GM10248 (cell line): ENCODE data around the gene CYTH1.

ENCODE experiments used
- CTCF ChIA-PET: fragments of 300-600 bp; sonication (Branson Sonifier 250); formaldehyde crosslinking; extraction: SDS; loops from one replicate; lab custom pipeline; 2021; ENCODE audit warnings: antibody characterized with exemption; lab: Yijun Ruan, JAX
- POLR2A ChIA-PET: fragments of 350-650 bp; sonication (Branson Sonifier 250); formaldehyde crosslinking; extraction: SDS; loops from one replicate; lab custom pipeline; 2020; ENCODE audit warnings: antibody characterized with exemption; lab: Yijun Ruan, JAX
- DNase-seq: peaks from one replicate; pipeline ENCODE4 v3.0.0; 2012; ENCODE audit errors: extremely low spot score
- CTCF ChIP-seq: IDR thresholded peaks from 2 replicates; pipeline ENCODE4 v1.5.1; 2012; ENCODE audit warnings: mild to moderate bottlenecking, low read depth; ENCODE audit errors: extremely low read depth, missing control alignments, control extremely low read depth

Gene CYTH1

GRCh38 chr17:78802459-78802858 lies 20.4 kb upstream of the CYTH1 start:
- CTCF ChIA-PET, result interaction anchor here (0.9 to 2.1 kb wide), 3 partner anchors 21 to 94 kb away, joined by 3 to 4 read pairs (median 3); no protein-coding TSS in a partner anchor
- no peak for DNase-seq
- POLR2A ChIA-PET, result no interaction called here
- TF ChIP-seq CTCF, result no peak

- POLR2A ChIA-PET, result no interaction called here
- no peak for TF ChIP-seq CTCF
- DNase-seq, result no peak
- CTCF ChIA-PET, result interaction anchor here (1.0 to 2.1 kb wide), 5 partner anchors 8 to 94 kb away, joined by 3 to 5 read pairs (median 4); no protein-coding TSS in a partner anchor
These were observed 19.9 kb upstream of the CYTH1 start for GRCh38 chr17:78802008-78802407.

GRCh38 chr17:78800132-78800931 lies 18.3 kb upstream of the CYTH1 start:
- ChIA-PET POLR2A (no interaction called here), CTCF (interaction anchor here (1.0 to 2.4 kb wide), 9 partner anchors 10 to 715 kb away, joined by 3 to 6 read pairs (median 3); no protein-coding TSS in a partner anchor)
- no peak for TF ChIP-seq CTCF
- DNase-seq, result no peak

GRCh38 chr17:78798695-78799559 lies 16.9 kb upstream of the CYTH1 start:
- peak; percentile 65 for DNase-seq
- POLR2A ChIA-PET, result no interaction called here
- peak; percentile 41 for TF ChIP-seq CTCF
- CTCF ChIA-PET, result interaction anchor here (1.0 to 2.4 kb wide), 12 partner anchors 8 to 714 kb away, joined by 3 to 7 read pairs (median 3); no protein-coding TSS in a partner anchor

GRCh38 chr17:78797691-78798585 lies 15.9 kb upstream of the CYTH1 start:
- no peak for DNase-seq
- POLR2A ChIA-PET, result no interaction called here
- CTCF ChIA-PET, result interaction anchor here (1.3 to 1.6 kb wide), 4 partner anchors 11 to 303 kb away, joined by 3 to 7 read pairs (median 3); no protein-coding TSS in a partner anchor

More at GRCh38 chr17:78797691-78798585, 15.9 kb upstream of the CYTH1 start:
- TF ChIP-seq CTCF, result no peak
